ENCODE measurements around the gene KIAA1614.

The KIAA1614 gene, protein sequence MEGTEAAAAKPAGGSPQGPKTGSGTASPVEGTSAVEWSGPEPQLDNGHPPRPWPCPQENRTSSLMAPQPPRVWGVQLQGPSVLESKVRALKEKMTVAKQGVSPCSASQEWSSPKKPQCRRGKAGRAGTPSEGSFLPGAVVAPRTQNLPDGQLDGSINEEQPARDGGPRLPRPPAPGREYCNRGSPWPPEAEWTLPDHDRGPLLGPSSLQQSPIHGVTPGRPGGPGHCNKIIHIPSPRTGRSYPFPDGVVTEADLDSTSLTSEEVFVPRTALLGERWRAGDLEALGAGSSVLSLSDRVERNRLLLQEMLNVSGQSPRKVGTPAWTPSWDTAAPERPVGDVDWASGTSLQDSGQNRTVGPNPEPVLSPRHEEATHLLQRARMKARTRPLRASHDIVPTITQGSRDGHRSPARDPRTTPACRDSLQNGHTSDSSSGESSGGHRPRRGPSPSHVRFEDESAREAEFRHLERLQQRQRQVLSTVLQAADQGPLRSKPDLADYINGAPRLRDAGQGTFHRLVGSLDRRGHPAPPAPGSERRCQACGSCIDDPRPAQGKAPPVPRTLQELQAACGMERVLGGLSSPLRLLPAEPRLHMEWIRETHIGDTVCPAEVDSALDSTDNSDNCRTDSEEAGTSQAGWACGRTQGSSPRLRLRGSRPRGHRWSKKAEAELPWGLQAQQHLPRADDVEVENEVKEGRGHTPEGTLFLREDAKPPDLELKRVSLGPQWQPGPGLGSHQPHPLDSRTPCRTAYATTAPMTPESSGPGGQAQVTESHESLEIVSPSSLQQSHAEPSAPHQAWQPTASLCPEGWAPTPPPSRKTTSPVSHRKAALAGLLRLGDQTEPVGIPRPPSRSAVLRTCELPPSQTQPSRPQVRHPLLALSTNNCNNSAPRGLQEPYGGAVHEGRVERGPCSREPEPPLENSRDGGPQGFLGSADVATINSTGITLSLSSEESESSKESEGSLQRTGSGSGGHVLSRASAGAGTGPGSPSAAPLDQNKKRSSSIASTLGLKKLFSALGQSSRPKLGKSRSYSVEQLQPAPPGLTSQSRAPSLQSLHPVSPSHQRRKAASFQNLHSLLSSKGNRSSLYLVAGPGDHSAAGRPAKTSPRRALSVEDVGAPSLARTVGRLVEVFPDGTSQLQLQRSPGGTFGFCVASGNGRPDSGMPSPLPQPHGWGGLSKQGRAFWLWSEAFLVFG

DNA sequence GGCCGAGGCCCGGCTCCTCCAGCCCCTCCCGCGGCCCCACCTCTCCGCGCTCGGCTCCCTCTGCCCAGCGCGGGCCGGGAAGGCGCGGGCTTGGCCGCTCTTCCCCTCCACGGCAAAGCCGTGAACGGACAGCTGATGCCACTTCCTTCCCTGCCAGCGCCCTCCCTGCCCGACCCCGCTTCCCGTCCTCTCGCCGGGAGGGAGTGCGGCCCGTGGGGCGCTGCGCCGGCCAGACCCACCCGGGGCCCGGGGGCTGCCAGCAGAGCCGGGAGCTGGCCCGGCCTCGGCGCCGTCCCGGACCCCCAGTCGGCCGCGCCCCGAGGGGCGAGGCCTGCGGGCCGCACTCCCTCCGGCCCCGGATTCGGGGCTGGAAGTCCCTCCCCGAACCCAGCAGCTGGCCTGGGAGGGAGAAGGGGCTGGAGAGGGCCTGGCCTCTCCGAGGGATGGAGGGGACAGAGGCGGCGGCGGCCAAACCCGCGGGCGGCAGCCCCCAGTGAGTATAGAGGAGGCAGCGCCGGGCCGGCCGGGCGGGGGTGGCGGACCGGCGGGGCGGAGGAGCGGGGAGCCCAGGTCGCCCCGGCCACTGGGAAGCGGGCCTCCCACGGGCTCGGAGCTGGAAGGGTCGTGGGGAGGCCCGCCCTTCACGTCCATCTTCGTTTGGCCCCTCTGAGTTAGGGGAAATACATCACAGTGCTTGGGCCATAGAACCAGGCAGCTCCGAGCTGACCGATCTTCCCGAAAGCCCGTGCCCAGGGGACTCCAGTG lies at the start of gene KIAA1614:
TSS of gene KIAA1614 (plus strand) at position 97 of the 765 bp plus-strand sequence. CDS start at position 444, 347 bp downstream.
- peak; percentile 39 for DNase-seq (ENCODE audit: low spot score)

DNA sequence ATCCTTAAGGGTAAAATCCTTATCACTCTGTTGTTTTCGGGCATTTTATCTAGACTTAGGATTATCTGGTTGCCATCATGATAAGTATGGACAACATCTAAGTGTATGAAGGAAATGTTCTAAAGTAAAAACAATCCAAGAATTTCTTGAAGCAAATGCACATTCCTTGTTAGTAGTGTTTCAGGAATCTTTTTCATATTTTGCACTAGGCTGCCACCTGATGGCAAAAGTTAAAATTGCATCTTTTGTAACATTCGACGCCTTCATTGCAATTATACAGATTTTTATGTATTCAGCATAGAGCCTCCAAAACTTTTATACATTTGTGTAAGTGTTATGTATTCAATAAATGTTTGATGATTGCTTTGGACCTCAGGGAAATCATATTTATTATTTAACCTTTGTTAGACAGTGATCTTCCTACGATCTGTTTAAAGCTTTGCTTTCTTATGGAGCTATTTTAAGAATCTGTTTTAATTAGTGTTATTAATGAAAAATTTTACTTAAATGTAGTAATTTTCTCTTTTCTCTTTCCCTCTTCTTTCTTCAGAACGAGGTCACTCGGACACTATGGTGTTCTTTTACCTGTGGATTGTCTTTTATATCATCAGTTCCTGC lies 49.4 kb upstream of the KIAA1614 start:
- peak; percentile 57 for DNase-seq (ENCODE audit: low spot score)

DNA sequence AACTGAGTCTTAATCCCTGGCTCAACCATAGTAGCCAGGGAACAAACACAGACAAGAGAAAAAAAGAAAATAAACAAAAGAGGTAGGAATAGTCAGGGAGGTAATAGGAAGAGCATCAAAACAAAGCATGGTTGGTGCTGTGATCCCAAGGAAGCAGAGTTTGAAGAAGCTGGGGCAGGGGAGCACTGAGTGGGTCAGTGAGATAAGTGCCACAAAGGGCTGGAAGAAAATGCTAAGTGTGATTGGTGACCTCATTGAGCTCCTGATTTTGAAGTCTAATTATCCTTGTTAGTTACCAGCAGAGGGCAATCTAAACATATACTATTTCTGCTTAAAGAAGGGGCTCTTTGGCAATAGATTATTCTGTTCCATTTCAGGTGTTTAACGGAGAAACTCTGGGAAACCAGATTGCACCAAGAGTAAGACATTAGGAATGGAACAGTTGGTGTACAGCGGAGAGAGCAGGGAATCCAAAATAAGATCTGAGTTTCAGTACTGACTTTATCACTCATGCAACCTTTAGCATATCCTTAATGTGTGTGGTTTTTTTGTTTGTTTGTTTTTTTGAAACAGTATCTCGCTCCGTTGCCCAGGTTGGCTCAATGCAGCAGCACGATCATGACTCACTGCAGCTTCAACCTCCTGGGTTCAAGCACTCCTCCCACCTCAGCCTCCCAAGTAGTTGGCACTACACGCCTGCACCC lies 30.7 kb upstream of the KIAA1614 start:
- peak; percentile 65 for DNase-seq (ENCODE audit: low spot score)

DNA sequence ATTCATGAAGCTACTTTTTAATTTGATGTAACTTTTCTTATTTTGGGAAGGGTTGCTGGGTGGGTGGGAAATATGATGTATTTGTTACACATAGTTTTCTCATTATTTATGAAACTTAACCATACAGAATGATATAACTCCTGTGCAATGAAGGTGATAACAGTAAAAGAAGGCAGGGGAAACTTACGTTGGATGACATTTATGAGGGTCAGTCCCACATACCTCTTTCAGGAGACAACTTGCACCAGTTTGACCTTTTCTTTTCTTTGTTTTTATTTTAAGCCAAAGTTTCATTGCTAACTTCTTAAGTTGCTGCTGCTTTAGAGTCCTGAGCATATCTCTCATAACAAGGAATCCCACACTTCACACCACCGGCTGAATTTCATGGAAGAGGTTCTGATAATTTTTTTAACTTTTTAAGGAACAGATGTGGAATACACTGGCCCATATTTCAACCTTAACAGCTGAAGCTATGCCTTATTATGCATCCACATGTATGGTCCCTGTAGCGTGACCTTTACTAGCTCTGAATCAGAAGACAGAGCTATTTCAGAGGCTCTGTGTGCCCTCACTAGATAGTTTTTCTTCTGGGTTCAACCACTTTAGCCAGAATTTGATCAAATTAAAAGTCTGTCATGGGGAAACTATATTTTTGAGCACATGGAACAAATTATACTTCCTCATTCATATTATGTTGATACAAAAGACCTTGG lies 28.0 kb upstream of the KIAA1614 start:
- no peak for DNase-seq (ENCODE audit: low spot score)

DNA sequence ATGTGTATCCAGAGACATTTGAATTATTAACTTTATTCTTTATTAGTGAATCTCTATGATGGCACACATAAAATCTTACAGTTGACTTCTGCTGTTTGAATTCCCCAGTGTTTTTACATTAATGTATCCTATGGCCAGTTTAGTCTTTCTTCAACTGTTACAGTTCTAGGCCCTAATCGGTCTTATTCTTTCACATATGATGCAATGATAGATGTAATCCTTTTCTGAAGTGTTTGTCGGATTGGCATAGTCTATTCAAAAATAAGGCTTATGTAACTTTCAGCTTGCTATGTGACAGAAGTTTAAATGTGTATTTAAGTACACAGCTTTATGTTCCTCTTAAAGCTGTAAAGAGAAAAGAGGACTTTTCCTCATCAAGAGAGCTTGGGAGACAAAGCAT lies 26.4 kb upstream of the KIAA1614 start:
- no peak for DNase-seq (ENCODE audit: low spot score)

DNA sequence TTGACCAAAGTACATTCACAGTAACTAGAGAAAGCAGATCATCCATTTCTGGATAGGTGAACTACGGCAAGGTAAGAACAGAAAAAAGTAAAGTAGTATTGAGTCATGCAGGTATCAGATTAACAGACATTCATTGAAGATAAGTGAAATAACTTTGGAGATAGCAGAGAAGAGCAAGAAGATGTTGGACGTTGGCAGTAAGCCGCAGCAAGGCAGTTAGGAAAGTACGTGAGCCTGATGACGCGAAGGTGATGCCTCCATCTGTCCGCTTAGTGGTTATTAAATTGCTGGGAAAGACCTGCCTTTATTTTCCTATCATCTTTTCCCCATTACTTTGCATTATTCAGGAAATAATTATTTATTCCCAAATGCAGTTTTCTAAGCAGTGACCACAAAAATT lies 24.9 kb upstream of the KIAA1614 start:
- no peak for DNase-seq (ENCODE audit: low spot score)

DNA sequence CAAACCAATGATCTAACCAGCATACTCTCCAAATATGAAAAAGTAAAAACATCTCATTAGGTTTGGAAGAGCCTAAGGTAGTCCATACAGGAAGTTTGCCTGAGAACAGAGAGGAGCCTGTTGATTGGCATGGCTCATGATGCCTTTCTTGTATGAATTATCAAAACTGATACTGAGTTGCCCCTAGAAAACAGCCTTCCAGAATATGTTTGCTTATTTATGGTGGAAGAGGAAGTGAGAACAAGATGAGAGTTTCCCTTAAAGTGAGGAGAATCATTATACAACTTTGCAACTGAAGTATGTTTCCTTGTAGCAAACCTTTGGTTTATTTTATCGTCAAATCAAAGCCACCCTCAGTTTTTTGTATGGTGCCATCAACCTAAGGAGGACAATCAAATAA lies 23.8 kb upstream of the KIAA1614 start:
- DNase-seq (ENCODE audit: low spot score): no peak

DNA sequence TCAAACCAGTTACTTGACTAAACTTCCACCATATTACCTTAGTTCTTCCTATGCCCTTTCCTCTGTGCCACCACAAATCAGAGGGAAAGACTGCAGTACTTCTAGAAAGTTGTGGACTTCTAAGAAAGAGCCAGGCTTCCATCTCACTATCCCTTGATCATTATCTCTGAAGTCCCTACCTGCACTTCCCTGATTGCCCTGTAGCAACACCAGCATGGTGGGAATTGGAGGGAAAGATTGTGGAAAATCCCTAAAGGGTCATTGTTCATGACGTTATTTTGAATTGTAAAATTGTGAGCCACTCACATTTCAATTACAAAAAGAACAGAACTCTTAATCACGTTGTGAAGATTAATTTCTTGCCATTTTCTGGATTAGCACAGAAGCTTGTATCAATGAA lies 23.4 kb upstream of the KIAA1614 start:
- DNase-seq (ENCODE audit: low spot score): no peak

DNA sequence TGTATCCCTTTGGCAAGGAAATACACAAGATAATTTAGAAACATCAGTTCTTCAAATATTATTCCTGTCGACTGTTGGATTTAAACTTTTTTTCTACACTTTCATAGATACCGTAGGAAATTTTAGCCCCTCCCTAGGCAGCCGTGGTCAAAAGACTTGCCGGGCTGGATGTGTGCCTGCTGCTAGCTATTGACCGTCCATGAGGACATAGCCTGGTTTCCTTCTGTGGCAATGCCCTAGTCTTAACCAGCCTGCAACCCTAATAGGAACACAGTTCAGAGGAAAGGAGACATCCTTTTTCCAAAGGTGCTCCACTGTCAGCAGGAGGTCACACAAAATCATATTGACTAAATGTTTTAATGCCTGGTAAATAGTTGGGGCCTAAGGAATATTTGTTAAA lies 20.4 kb upstream of the KIAA1614 start:
- DNase-seq (ENCODE audit: low spot score): no peak

DNA sequence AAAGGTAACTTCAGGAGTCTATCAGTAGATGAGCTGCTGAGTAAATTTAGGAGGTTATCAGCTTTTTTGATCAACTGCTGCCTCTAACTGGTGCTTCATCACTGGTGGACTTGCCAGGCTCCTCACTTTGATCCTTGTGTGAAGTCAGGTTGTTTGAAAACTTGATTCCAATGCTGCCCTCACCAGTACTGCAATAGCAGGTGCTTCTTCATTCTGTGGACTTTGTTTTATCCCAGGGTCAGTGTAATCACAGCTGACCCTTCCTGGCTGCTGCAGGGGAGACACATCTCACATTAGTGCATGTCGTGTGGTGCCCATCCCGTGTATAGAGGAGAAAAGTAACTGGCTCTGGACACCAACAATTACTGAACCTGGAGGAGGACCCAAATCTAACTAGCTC lies 20.0 kb upstream of the KIAA1614 start:
- no peak for DNase-seq (ENCODE audit: low spot score)

DNA sequence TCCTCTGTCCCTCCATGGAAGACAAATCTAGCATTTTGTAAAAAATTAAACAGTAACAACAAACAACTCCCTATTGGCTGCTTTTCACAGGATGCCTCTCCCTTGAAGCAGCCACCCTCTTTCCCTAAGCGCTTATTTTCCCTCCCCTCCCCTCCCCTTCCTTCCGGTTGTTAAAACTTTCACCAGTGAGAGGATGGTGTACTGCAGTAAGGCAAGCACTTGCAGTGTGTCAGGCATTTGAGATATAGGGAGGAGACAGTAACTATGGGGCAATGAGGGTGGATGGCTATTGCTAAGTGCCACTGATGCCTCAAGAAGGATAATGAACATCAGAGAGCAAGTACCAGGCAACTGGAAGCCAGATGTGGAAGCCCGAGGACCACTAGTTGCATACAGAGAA lies 19.1 kb upstream of the KIAA1614 start:
- DNase-seq (ENCODE audit: low spot score): no peak

DNA sequence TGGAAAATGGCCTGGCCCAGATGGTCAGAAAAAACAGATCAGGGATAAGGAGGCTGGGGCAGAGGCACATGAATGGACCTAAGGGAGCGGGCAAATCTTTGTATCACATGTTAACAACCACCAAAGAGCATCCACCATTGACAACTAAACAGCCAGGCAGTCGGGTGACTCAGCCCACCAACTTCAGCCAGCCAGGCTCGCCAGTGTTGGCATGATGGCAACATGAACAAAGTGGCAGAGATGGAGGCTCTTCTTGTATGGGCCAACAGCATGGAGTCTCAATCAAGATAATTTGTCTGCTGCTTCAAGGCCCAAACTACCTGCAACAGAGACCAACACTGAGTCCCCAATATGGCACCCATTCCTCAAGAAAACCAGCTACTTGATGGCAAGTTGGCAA lies 16.5 kb upstream of the KIAA1614 start:
- no peak for DNase-seq (ENCODE audit: low spot score)

DNA sequence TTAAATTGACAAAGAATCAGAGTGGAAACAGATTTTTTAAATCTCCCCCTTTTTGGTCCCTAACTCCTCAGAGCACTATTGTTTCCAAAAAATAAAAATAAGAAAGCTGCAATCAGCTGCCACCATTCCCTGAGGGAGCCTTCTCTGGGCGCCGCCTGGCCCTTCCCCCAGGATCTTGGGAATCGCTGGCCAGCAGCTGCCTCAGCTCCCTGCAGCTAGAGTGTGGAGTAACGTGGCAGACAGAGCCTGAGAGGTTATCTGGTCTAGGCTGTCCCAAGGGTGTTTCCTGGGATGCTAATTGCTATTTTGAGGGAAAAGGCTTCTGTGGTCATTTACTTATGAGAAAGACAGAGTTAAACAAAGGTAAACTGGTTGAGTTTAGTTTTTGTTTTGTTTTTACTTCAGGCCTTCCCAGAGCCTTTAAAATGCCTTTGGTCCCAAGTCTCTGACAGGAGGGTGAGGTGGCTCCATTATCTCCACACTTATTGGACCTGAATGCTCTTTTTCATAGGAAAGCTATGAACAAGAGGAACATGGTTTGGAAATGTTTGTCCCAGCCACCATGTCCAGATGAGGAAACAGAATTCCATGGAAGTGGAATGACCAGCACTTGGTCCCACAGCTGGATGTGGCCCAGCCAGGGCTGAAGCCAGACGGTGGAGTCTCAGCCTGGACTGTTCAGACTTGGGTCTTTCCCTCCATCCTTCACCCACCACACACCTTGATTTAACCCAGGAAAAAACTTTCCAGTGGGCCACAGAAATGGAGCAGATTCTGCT lies 14.1 kb upstream of the KIAA1614 start:
- no peak for DNase-seq (ENCODE audit: low spot score)

DNA sequence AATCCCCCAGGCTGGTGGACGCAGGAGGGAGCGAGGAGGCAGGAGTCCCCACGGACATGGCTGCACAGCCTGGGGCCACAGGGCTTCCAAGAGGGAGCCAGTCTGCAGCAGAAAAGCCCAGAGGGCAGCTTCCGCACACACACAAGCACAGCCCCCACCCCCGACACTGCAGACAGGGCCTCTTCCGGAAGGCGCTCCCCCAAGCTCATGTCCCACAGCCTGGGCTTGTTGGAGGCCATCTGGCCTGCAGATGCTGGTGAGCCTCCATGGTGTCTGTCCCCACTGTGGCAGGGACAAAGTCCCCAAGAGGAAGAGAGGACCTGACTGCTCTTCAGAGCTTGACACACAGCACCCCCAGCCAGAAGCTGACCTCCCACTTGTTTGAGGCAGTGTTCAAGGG lies 13.4 kb upstream of the KIAA1614 start:
- DNase-seq (ENCODE audit: low spot score): no peak

DNA sequence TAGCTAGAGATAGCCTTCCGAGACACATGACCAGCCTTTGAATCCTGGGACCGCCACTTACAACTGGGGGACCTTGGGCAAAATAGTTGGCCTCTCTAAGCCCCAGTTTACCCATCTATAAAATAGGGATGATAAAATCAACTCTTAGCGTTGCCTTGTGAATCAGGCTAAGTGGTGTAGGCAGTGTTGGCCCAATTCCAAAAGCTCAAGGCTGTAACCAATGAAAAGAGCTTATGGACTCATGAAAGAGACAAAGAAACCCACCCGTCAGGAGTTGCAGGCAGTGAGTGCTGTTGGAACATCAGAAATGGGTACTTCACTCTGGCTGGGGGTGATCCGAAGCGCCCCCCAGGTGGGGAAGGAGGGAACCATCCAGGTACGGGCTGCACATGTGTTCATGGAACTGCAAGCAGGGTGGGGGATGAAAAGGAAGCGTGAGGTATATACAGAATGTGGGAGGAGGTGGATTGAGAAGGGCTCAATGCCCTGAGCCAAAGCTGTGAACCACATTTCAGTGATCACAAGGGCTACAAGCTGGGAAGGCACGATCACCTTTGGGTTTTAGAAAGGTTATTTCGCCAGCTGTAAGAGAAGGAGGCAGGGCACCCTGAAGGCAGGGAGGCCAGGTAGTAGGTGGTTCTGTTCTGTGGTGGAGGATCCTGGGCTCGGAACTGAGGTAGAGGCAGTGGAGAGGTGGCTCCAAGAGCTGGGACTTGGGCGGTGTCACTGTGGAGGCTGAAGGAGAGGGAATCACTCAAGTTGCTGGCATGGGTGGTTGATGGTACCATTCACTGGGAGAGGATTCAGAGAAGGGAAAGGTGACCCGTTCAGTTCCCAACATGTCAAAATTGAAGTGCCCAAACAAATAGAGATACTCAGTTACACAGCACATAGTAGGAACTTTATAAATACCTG lies 11.4 kb upstream of the KIAA1614 start:
- DNase-seq (ENCODE audit: low spot score): no peak

DNA sequence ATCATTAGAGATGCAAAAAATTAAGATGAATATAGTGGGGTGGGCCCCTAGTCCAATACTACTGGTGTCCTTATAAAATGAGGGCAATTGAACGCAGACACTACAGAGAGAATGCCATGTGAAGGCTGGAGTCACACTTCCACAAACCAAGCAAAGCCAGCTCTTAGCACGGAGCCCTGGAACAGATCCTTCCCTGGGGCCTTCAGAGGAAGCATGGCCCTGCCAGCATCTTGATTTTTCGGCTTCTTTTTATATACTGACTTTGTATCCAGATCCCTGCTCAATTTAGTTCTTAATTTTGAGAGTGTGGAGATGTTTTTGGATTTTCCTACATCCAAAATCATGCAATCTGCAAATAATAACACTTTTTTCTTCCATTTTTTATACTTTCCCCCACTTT lies 10.2 kb upstream of the KIAA1614 start:
- no peak for DNase-seq (ENCODE audit: low spot score)

DNA sequence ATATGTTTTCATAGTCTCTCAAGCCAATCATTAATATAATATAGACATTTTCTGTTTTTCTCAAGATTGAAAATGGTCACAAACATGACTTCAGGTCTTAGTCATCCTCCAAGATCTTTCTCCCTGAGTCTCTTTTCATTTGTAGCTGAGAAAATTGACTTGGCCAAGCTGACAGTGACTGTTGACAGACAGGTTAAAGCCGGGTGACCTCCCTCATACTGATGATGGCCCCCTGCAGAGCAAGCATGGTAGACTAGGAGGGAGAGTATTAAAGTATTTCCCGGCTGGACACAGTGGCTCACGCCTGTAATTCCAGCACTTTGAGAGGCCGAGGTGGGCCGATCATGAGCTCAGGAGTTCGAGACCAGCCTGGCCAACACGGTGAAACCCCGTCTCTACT lies 6.8 kb upstream of the KIAA1614 start:
- no peak for DNase-seq (ENCODE audit: low spot score)

DNA sequence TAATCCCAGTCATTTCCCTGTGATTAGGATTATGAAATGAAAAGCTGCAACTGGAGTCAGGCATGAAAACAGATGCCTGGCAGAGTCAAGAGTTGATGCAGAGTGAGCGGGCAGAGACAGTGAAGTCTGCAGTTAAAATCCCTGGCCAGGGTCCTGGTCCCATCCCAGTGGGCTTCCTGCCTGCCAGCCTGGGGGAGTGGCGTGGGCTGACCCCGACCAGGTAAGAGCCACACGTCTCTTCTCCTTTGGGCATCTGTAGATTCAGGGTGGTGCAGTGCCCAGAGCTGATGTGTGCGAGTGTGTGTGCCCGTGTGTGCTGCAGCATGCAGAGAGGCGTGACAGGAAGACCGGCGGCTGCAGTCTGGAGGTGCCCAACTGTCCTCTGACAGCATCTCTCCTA lies 6.2 kb upstream of the KIAA1614 start:
- no peak for DNase-seq (ENCODE audit: low spot score)

Data from globus pallidus (tissue), 1 donor.